ENCODE results near the gene KCNK16.

The KCNK16 gene

GRCh38 chr6:39341352-39341751 lies 18.9 kb upstream of the KCNK16 start:
- DNase-seq = no peak

- peak; percentile 78 for DNase-seq
These were observed 17.5 kb upstream of the KCNK16 start for GRCh38 chr6:39339868-39340550.

- no peak for DNase-seq
These were observed 16.8 kb upstream of the KCNK16 start for GRCh38 chr6:39339096-39339867.

GRCh38 chr6:39338397-39338796 lies 15.9 kb upstream of the KCNK16 start:
- DNase-seq = peak; percentile 63

GRCh38 chr6:39335780-39336545 lies 13.5 kb upstream of the KCNK16 start:
- peak; percentile 88 for DNase-seq

GRCh38 chr6:39333644-39334438 lies 11.3 kb upstream of the KCNK16 start:
- DNase-seq = no peak

- DNase-seq = peak; percentile 54
These were observed 8.0 kb upstream of the KCNK16 start for GRCh38 chr6:39330476-39330875.

GRCh38 chr6:39330057-39330456 lies 7.6 kb upstream of the KCNK16 start:
- DNase-seq = peak; percentile 69

- DNase-seq = no peak
These were observed 5.6 kb upstream of the KCNK16 start for GRCh38 chr6:39328066-39328465.

GRCh38 chr6:39327507-39327906 lies 5.0 kb upstream of the KCNK16 start:
- DNase-seq = no peak

GRCh38 chr6:39321761-39322160 lies 741 bp downstream of the KCNK16 start:
- peak; percentile 48 for DNase-seq

GRCh38 chr6:39320363-39320984 lies 2.0 kb downstream of the KCNK16 start:
- no peak for DNase-seq

GRCh38 chr6:39319621-39320362 lies 2.7 kb downstream of the KCNK16 start:
- no peak for DNase-seq

GRCh38 chr6:39317256-39317655 lies 5.2 kb downstream of the KCNK16 start:
- no peak for DNase-seq

GRCh38 chr6:39314273-39314795 lies 8.2 kb downstream of the KCNK16 start, which contains the start of gene KCNK17:
KCNK17 (minus strand) TSS chr6:39314419; CDS start chr6:39314320, 99 bp downstream.
- DNase-seq = peak; percentile 82

- no peak for DNase-seq
These were observed 8.8 kb downstream of the KCNK16 start for GRCh38 chr6:39313526-39314272.

GRCh38 chr6:39312912-39313525 lies 9.5 kb downstream of the KCNK16 start:
- DNase-seq = no peak

- DNase-seq = no peak
These were observed 12.0 kb downstream of the KCNK16 start for GRCh38 chr6:39310542-39310941.

- peak; percentile 84 for DNase-seq
These were observed 12.5 kb downstream of the KCNK16 start for GRCh38 chr6:39309942-39310531.

- no peak for DNase-seq
These were observed 15.0 kb downstream of the KCNK16 start for GRCh38 chr6:39307462-39307861.
